HG02642 (cell line): ENCODE measurements around the gene TMEM132D.

Experiments
- ATAC-seq: cut with Tn5 transposase; IDR thresholded peaks from one replicate; pipeline ENCODE4 v1.9.1; 2021; ENCODE audit warnings: mild to moderate bottlenecking; ENCODE audit not compliant: unreplicated experiment, poor library complexity

The TMEM132D gene

GRCh38 chr12:129381715-129382114 lies 522.1 kb downstream of the TMEM132D start:
- ATAC-seq, result no peak

GRCh38 chr12:129379076-129379804 lies 524.6 kb downstream of the TMEM132D start:
- no peak for ATAC-seq

GRCh38 chr12:129378496-129378895 lies 525.3 kb downstream of the TMEM132D start:
- no peak for ATAC-seq

GRCh38 chr12:129373746-129374145 lies 530.1 kb downstream of the TMEM132D start:
- ATAC-seq, result no peak

GRCh38 chr12:129372876-129373275 lies 530.9 kb downstream of the TMEM132D start:
- no peak for ATAC-seq

- ATAC-seq, result no peak
These were observed 531.5 kb downstream of the TMEM132D start for GRCh38 chr12:129372348-129372747.

- no peak for ATAC-seq
These were observed 532.6 kb downstream of the TMEM132D start for GRCh38 chr12:129371268-129371667.

GRCh38 chr12:129366656-129367055 lies 537.2 kb downstream of the TMEM132D start:
- ATAC-seq, result no peak

- ATAC-seq, result no peak
These were observed 540.8 kb downstream of the TMEM132D start for GRCh38 chr12:129363041-129363440.

GRCh38 chr12:129357233-129357632 lies 546.6 kb downstream of the TMEM132D start:
- ATAC-seq, result no peak

GRCh38 chr12:129351481-129351880 lies 552.3 kb downstream of the TMEM132D start:
- no peak for ATAC-seq

GRCh38 chr12:129339336-129339735 lies 564.5 kb downstream of the TMEM132D start:
- no peak for ATAC-seq

GRCh38 chr12:129337413-129337812 lies 566.4 kb downstream of the TMEM132D start:
- ATAC-seq, result no peak

- ATAC-seq, result no peak
These were observed 568.1 kb downstream of the TMEM132D start for GRCh38 chr12:129335773-129336172.

GRCh38 chr12:129332286-129332685 lies 571.5 kb downstream of the TMEM132D start:
- ATAC-seq, result no peak

GRCh38 chr12:129331356-129332085 lies 572.3 kb downstream of the TMEM132D start:
- ATAC-seq, result no peak

- no peak for ATAC-seq
These were observed 575.6 kb downstream of the TMEM132D start for GRCh38 chr12:129328235-129328634.

GRCh38 chr12:129325566-129325965 lies 578.3 kb downstream of the TMEM132D start:
- ATAC-seq, result no peak

GRCh38 chr12:129312048-129312447 lies 591.8 kb downstream of the TMEM132D start:
- ATAC-seq, result no peak

- no peak for ATAC-seq
These were observed 593.5 kb downstream of the TMEM132D start for GRCh38 chr12:129310346-129310745.

- ATAC-seq, result no peak
These were observed 598.0 kb downstream of the TMEM132D start for GRCh38 chr12:129305851-129306250.

GRCh38 chr12:129304529-129304928 lies 599.3 kb downstream of the TMEM132D start:
- ATAC-seq, result no peak
